ENCODE data around the gene CSNK1G3. TPM values are rescaled to one million over a fixed set of nuclear protein-coding genes. Genes with fewer than 3 reads are reported as not detected.

CSNK1G3 gene
- total RNA-seq, 2 donors from 2014 or later = 18.4 to 50.2 TPM

DNA sequence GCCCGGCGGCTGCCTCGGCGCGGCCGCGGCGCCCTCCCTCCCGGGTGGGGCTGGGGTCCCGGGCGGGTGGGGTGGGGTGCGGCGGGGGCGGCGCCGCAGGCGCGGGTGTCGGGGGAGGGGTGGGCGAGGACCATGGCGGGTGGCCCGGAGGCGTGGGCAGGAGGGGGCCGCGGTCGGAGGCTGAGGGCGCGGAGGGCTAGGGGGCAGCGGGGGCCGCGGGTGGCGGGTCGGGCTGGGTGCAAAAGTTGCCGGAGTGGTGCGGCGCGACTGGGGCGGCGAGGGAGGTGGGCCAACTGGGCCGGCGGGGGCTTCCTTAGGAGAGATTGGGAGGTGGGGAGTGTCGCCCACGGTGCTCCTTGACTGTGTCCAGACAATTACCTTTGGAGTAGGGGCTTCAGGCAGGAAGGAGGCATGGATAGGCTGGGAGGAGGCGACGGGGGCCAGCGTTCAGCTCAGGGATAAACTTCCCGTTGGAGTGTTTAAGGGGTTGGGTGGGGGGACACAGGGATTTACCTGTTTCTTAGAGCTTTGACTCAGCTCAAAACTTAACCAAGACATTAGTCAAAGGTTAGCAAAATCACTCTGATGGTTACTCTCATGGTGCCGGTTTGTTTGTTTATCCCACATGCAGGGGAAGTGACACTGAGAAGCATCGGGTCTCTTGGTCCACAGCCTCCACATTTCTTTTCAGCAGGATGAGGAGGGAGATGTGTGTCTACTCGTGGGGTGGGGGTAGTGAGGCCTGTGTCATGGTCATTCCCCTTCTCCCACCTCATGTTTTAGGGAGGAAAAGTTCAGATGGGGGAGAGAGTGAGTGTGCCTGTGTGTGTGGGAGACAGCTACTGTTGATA is 859 bp downstream of the CSNK1G3 start:
- H3K27ac ChIP-seq = peak overlapping the region; percentile 90 to 96
- DNase-seq (ENCODE audit: low spot score) = no peak
- H3K27me3 ChIP-seq (replicated peaks; ENCODE audit: insufficient read depth) = no peaks in the 10 kb centered on the region
- no peak for ATAC-seq (ENCODE audit: insufficient number of reproducible peaks, low FRiP score, low read depth)
- H3K36me3 ChIP-seq = no peaks in the 10 kb centered on the region
- H3K4me3 ChIP-seq = peak overlapping the region; percentile 91
- H3K9me3 ChIP-seq = no peaks in the 10 kb centered on the region
- peaks cover 10 to 25% of the 10 kb centered on the region in 2 donors for H3K4me1 ChIP-seq (ENCODE audit: control insufficient read depth in 1 of 2, low read depth in 2 of 2)
- TF ChIP-seq, protein P1, sequence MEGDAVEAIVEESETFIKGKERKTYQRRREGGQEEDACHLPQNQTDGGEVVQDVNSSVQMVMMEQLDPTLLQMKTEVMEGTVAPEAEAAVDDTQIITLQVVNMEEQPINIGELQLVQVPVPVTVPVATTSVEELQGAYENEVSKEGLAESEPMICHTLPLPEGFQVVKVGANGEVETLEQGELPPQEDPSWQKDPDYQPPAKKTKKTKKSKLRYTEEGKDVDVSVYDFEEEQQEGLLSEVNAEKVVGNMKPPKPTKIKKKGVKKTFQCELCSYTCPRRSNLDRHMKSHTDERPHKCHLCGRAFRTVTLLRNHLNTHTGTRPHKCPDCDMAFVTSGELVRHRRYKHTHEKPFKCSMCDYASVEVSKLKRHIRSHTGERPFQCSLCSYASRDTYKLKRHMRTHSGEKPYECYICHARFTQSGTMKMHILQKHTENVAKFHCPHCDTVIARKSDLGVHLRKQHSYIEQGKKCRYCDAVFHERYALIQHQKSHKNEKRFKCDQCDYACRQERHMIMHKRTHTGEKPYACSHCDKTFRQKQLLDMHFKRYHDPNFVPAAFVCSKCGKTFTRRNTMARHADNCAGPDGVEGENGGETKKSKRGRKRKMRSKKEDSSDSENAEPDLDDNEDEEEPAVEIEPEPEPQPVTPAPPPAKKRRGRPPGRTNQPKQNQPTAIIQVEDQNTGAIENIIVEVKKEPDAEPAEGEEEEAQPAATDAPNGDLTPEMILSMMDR (IDR thresholded peaks at IDR 0.05) = no peak

DNA sequence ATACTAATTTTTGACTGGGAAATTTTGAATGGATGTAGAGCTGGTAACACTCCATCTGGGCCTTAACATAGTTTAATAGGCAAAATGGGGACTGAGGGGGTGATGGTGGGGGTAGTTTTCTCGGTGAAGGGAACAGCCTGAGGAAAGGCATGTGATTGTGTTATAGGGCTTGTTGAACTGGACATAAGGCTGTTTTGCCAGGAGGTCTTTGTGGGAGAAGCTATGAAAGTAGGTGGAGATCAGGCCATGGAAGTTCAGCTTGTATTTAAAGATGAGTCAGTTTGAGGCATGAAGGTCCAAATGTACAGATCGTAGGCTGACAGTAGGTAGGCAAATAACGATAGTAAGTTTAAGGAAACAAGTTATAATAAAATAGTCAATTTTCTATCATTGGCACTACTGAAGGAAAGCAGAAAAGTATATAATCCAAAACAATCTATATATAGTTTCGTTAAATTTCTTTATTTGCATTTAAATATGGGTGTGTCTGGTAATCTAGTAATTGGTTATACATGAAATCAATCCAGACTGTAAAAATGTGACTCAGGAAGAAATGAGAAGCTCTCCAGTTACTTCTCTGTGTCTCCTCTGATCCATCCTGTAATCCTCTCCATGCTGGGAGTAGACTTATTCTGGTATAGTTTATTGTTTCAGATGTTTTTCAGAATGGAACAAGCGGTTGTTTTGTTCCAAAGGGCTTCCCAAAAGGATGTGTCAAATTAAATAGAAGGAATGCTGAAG is 2.8 kb downstream of the CSNK1G3 start:
- ATAC-seq (ENCODE audit: insufficient number of reproducible peaks, low FRiP score, low read depth) (no peak), DNase-seq (ENCODE audit: low spot score) (no peak)
- Histone ChIP-seq H3K27ac (no peak overlapping the region), H3K27me3 (replicated peaks; ENCODE audit: insufficient read depth) (no peaks in the 10 kb centered on the region), H3K4me3 (no peak overlapping the region), H3K36me3 (no peaks in the 10 kb centered on the region), H3K4me1 (ENCODE audit: control insufficient read depth in 1 of 2, low read depth in 2 of 2) (peaks cover 6 to 19% of the 10 kb centered on the region in 2 donors), H3K9me3 (no peaks in the 10 kb centered on the region)
- TF ChIP-seq, protein P1 (IDR thresholded peaks at IDR 0.05) = no peak

DNA sequence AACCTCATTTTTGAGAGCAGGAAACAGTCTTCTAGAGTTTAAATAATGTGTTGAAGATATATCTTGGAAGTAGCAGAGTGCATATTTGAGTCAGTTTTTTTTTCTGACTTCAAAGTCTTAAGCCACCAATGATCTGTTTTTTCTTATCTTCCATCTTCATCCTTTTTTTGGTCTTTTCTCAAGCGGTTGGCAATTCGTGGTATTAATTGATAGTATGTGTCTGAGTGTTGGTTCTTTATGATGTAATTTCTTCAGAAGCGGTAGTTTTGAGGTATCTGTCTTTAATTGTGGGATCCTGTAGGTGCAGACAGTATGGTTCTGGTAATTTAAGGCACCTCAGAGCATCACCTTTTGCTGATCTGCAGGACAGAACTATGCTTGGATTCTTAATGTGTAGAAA is 3.9 kb downstream of the CSNK1G3 start:
- H3K27me3 ChIP-seq (replicated peaks; ENCODE audit: insufficient read depth) = no peaks in the 10 kb centered on the region
- H3K4me1 ChIP-seq (ENCODE audit: control insufficient read depth in 1 of 2, low read depth in 2 of 2) = peaks cover 6 to 20% of the 10 kb centered on the region in 2 donors
- TF ChIP-seq, protein P1 (IDR thresholded peaks at IDR 0.05) = no peak
- H3K9me3 ChIP-seq = no peaks in the 10 kb centered on the region
- H3K27ac ChIP-seq = no peak overlapping the region
- H3K36me3 ChIP-seq = no peaks in the 10 kb centered on the region
- ATAC-seq (ENCODE audit: insufficient number of reproducible peaks, low FRiP score, low read depth) (no peak), DNase-seq (ENCODE audit: low spot score) (no peak)
- H3K4me3 ChIP-seq = no peak overlapping the region

DNA sequence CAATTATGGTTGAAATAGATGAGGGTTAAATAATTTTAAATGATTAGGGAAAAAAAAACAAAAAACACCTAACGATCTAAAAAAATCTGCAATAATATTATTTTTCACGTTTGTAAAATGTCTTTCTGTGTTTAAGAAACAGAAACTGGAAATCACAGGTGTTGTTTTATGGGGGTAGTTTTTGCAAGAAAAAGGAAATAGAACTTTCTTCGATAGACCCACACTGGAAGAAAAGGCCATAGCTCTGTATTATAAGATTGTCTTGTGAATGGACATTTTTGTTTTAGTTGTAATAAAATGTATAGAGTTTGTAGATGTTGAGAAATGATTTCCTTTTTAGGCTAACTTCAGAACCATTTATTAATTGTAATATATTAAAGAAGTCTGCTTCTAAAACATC is 5.5 kb downstream of the CSNK1G3 start:
- ATAC-seq (ENCODE audit: insufficient number of reproducible peaks, low FRiP score, low read depth) (no peak), DNase-seq (ENCODE audit: low spot score) (no peak)
- Histone ChIP-seq H3K4me1 (ENCODE audit: control insufficient read depth in 1 of 2, low read depth in 2 of 2) (peaks cover 10 to 16% of the 10 kb centered on the region in 2 donors), H3K4me3 (no peak overlapping the region), H3K27me3 (replicated peaks; ENCODE audit: insufficient read depth) (no peaks in the 10 kb centered on the region), H3K36me3 (no peaks in the 10 kb centered on the region), H3K27ac (no peak overlapping the region), H3K9me3 (no peaks in the 10 kb centered on the region)
- TF ChIP-seq, protein P1 (IDR thresholded peaks at IDR 0.05) = no peak

DNA sequence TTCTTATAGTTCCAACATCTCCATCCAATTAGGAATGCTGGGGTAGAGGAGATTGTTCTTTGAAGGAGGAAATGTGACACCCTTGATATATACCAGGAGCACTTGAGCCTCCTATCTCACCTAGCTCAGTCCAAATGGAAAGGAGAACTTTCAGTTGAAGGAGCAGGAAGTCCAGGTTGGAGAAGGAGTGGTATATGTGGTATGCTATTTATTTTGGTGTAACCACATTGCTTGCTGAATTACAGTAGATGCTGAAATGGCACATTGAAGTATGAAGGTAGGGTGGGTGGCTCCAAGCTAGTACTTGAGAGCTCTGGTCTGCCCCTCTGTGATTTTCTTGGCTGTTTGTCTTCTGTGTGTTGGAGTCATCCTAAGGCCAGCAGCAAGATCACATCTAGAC is 6.1 kb downstream of the CSNK1G3 start:
- Histone ChIP-seq H3K4me3 (no peak overlapping the region), H3K4me1 (ENCODE audit: control insufficient read depth in 1 of 2, low read depth in 2 of 2) (peaks cover 10 to 16% of the 10 kb centered on the region in 2 donors), H3K27ac (no peak overlapping the region), H3K27me3 (replicated peaks; ENCODE audit: insufficient read depth) (no peaks in the 10 kb centered on the region), H3K36me3 (no peaks in the 10 kb centered on the region), H3K9me3 (no peaks in the 10 kb centered on the region)
- no peak for DNase-seq (ENCODE audit: low spot score)
- TF ChIP-seq, protein P1 (IDR thresholded peaks at IDR 0.05) = no peak
- ATAC-seq (ENCODE audit: insufficient number of reproducible peaks, low FRiP score, low read depth) = no peak
